ENCODE data around the gene KPTN. TPM values are rescaled to one million over a fixed set of nuclear protein-coding genes. Genes with fewer than 3 reads are reported as not detected.

Gene KPTN
- total RNA-seq, 1 experiment from 2014 or later: 23.8 TPM

GRCh38 chr19:47432499-47432898, 51.5 kb downstream of the KPTN start:
- DNase-seq (ENCODE audit: low read depth, low spot score) (no peak), ATAC-seq (no peak)
- H3K9me3 ChIP-seq (ENCODE audit: control insufficient read depth in 1 of 2, insufficient read depth in 1 of 2, low read depth in 1 of 2, low read length in 2 of 2): no peaks in the 10 kb centered on the region
- no peaks in the 10 kb centered on the region for H4K20me1 ChIP-seq (ENCODE audit: insufficient read depth)
- RAD21 ChIA-PET (ENCODE audit: low non-redundant PET in 1 of 2, low total read pairs in 2 of 2, uncharacterized antibody in 2 of 2, unreplicated experiment in 2 of 2): no interaction called here
- no peaks in the 10 kb centered on the region for H3K79me2 ChIP-seq (ENCODE audit: insufficient read depth, low read length)
- H3K36me3 ChIP-seq (ENCODE audit: control insufficient read depth in 1 of 2, insufficient read depth in 2 of 2, low read length in 2 of 2): no peaks in the 10 kb centered on the region
- H2AFZ ChIP-seq (ENCODE audit: low read depth, low read length, poor library complexity, severe bottlenecking): peak overlapping the region; percentile 54
- no peaks in the 10 kb centered on the region for H3K9me2 ChIP-seq (ENCODE audit: insufficient read depth)
- no TSS peak for BruUV-seq (replicated peaks)
- H3K27me3 ChIP-seq (ENCODE audit: insufficient read depth, low read length): no peaks in the 10 kb centered on the region
- intact Hi-C loops (cut with micrococcal nuclease): loop anchor here (5.0 kb wide), 1 partner anchor 360 kb away; no protein-coding TSS in a partner anchor
- no peak overlapping the region for H3K9ac ChIP-seq (ENCODE audit: low read length)
- H3K27ac ChIP-seq (ENCODE audit: low read depth, low read length): no peak overlapping the region
- H3K4me1 ChIP-seq (ENCODE audit: control insufficient read depth in 1 of 2, insufficient read depth in 2 of 2, low read length in 2 of 2): peaks cover 14 to 23% of the 10 kb centered on the region in 2 experiments
- no peak for TF ChIP-seq EZH2 (IDR thresholded peaks at IDR 0.05)
- no peak for TF ChIP-seq YY1 (IDR thresholded peaks at IDR 0.05; ENCODE audit: extremely low read depth, insufficient replicate concordance, low read depth, low read length)
- no peak for TF ChIP-seq ELF1 (IDR thresholded peaks at IDR 0.05; ENCODE audit: borderline replicate concordance, low read depth)
- TF ChIP-seq CTCF (IDR thresholded peaks at IDR 0.05 in 2 of 3, conservative IDR thresholded peaks at IDR 0.05 in 1 of 3; ENCODE audit: borderline replicate concordance in 1 of 3, insufficient read depth in 1 of 3, low read depth in 2 of 3, low read length in 2 of 3): no peak
- TF ChIP-seq CEBPB (IDR thresholded peaks at IDR 0.05; ENCODE audit: low read depth): no peak
- no peak for TF ChIP-seq SIN3A (IDR thresholded peaks at IDR 0.05; ENCODE audit: low read depth)
- no peak for TF ChIP-seq FOSL1 (IDR thresholded peaks at IDR 0.05; ENCODE audit: low read depth)
- TF ChIP-seq EGR1 (IDR thresholded peaks at IDR 0.05; ENCODE audit: low read depth): no peak
- no peak for TF ChIP-seq SP1 (IDR thresholded peaks at IDR 0.05; ENCODE audit: low read depth)
- TF ChIP-seq, protein P1, sequence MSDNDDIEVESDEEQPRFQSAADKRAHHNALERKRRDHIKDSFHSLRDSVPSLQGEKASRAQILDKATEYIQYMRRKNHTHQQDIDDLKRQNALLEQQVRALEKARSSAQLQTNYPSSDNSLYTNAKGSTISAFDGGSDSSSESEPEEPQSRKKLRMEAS (IDR thresholded peaks at IDR 0.05): no peak
- TF ChIP-seq EZH2phosphoT487 (IDR thresholded peaks at IDR 0.05; ENCODE audit: borderline replicate concordance): no peak
- no peak for TF ChIP-seq ATF3 (IDR thresholded peaks at IDR 0.05)
- no peak for TF ChIP-seq TCF7L2 (IDR thresholded peaks at IDR 0.05; ENCODE audit: borderline replicate concordance, extremely low read depth, insufficient read depth, insufficient read length)
- no peak overlapping the region for H3K4me3 ChIP-seq (replicated peaks in 1 of 2; ENCODE audit: low read depth in 1 of 2, low read length in 2 of 2)
- POLR2A ChIA-PET: no interaction called here
- CTCF ChIA-PET: interaction anchor here (1.3 to 2.0 kb wide), 3 partner anchors 265 to 275 kb away, joined by 4 to 8 read pairs (median 7); no protein-coding TSS in a partner anchor
- no peak overlapping the region for H3K4me2 ChIP-seq (ENCODE audit: low read length)

Measured in HCT116 (cell line).